ENCODE results near the gene RBM3. TPM values are rescaled to one million over a fixed set of nuclear protein-coding genes. Genes with fewer than 3 reads are reported as not detected.
A peak's percentile ranks its signal among the peaks of the same experiment; 100 is the strongest.

The RBM3 gene
- total and polyA plus RNA-seq, 11 donors, result 34.5 to 187 (median 111) TPM

GRCh38 chrX:48600226-48600625 lies 25.9 kb downstream of the RBM3 start:
- H3K27me3 ChIP-seq, result no peaks in the 10 kb centered on the region
- intact Hi-C loops (cut with DNase I), result loop anchor here in 1 of 10 donors (10.0 kb wide), 1 partner anchor 475 kb away; the partner anchor contains the start of genes PRAF2 and WDR45
- peak in 1 of 5 donors; percentile 27 for DNase-seq
- ATAC-seq, result no peak
- no peak overlapping the region for H3K4me3 ChIP-seq
- no peaks in the 10 kb centered on the region for H3K9me3 ChIP-seq
- H3K36me3 ChIP-seq, result peaks cover 0 to 61% (median 59%) of the 10 kb centered on the region in 9 donors
- H3K27ac ChIP-seq, result no peak overlapping the region
- WGBS, 4 donors, result 89 to 91% (median 90%) methylated on average over 10 to 19 of the region's 19 CpGs
- peaks cover 0 to 12% (median 3%) of the 10 kb centered on the region in 12 donors for H3K4me1 ChIP-seq
- TF ChIP-seq, protein P1, sequence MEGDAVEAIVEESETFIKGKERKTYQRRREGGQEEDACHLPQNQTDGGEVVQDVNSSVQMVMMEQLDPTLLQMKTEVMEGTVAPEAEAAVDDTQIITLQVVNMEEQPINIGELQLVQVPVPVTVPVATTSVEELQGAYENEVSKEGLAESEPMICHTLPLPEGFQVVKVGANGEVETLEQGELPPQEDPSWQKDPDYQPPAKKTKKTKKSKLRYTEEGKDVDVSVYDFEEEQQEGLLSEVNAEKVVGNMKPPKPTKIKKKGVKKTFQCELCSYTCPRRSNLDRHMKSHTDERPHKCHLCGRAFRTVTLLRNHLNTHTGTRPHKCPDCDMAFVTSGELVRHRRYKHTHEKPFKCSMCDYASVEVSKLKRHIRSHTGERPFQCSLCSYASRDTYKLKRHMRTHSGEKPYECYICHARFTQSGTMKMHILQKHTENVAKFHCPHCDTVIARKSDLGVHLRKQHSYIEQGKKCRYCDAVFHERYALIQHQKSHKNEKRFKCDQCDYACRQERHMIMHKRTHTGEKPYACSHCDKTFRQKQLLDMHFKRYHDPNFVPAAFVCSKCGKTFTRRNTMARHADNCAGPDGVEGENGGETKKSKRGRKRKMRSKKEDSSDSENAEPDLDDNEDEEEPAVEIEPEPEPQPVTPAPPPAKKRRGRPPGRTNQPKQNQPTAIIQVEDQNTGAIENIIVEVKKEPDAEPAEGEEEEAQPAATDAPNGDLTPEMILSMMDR (IDR thresholded peaks at IDR 0.05), result no peak
- TF ChIP-seq POLR2A (IDR thresholded peaks at IDR 0.05), result no peak

DNA sequence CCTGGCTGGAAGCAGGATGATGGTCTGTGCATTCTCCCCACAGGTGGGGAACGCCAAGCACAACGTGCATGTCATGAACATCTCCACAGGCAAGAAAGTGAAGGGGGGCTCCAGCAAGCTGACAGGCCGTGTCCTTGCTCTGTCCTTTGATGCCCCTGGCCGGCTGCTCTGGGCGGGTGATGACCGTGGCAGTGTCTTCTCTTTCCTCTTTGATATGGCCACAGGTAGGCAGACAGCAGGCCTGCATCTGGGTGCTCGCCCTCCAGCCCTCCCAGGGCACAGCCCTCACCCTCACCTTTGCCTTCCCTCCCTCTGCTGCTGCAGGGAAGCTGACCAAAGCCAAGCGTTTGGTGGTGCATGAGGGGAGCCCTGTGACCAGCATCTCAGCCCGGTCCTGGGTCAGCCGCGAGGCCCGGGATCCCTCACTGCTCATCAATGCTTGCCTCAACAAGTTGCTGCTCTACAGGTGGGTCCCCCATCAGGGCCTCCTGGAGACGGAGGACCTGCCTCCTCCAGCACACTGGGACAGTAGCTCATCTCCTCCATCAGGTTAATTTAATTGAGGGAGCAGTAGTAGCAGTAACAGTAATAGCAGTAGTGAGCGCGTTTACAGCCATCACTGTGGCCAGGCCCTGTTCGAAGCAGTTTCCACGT lies 27.6 kb downstream of the RBM3 start:
- no peak for ATAC-seq
- Histone ChIP-seq H3K4me1 (peaks cover 0 to 11% (median 3%) of the 10 kb centered on the region in 12 donors), H3K27me3 (no peaks in the 10 kb centered on the region), H3K9me3 (no peaks in the 10 kb centered on the region), H3K27ac (no peak overlapping the region), H3K36me3 (peaks cover 0 to 67% (median 60%) of the 10 kb centered on the region in 9 donors), H3K4me3 (no peak overlapping the region)
- DNase-seq, result no peak
- WGBS, 4 donors, result 75 to 83% (median 80%) methylated on average over 16 to 17 of the region's 17 CpGs
- TF ChIP-seq, protein P1 (IDR thresholded peaks at IDR 0.05), result no peak
- TF ChIP-seq POLR2A (IDR thresholded peaks at IDR 0.05), result no peak
- intact Hi-C loops (cut with DNase I), result loop anchor here in 1 of 10 donors (10.0 kb wide), 1 partner anchor 473 kb away; the partner anchor contains the start of genes PRAF2 and WDR45

DNA sequence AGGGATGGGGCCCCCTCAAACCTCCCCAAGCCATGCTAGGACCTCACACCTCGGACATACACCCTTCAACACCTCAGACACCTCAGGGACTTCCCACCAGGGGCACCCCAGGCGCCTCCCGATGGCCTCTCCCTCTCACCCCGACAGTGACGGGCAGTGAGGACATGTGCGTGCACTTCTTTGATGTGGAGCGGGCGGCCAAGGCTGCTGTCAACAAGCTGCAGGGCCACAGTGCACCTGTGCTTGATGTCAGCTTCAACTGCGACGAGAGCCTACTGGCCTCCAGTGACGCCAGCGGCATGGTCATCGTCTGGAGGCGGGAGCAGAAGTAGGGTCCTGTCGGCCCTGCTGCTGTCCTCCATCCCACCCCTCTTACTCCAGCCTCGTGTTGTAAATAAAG lies 30.4 kb downstream of the RBM3 start:
- no peak overlapping the region for H3K4me3 ChIP-seq
- no peaks in the 10 kb centered on the region for H3K27me3 ChIP-seq
- peaks cover 0 to 56% (median 49%) of the 10 kb centered on the region in 9 donors for H3K36me3 ChIP-seq
- WGBS, 4 donors, result 89 to 93% (median 91%) methylated on average over 8 to 16 of the region's 16 CpGs
- no peak for ATAC-seq
- intact Hi-C loops (cut with DNase I), result loop anchor here in 1 of 10 donors (10.0 kb wide), 1 partner anchor 470 kb away; the partner anchor contains the start of genes PRAF2 and WDR45
- DNase-seq, result no peak
- H3K27ac ChIP-seq, result no peak overlapping the region
- no peaks in the 10 kb centered on the region for H3K4me1 ChIP-seq
- TF ChIP-seq, protein P1 (IDR thresholded peaks at IDR 0.05), result no peak
- no peak for TF ChIP-seq POLR2A (IDR thresholded peaks at IDR 0.05)
- H3K9me3 ChIP-seq, result no peaks in the 10 kb centered on the region

DNA sequence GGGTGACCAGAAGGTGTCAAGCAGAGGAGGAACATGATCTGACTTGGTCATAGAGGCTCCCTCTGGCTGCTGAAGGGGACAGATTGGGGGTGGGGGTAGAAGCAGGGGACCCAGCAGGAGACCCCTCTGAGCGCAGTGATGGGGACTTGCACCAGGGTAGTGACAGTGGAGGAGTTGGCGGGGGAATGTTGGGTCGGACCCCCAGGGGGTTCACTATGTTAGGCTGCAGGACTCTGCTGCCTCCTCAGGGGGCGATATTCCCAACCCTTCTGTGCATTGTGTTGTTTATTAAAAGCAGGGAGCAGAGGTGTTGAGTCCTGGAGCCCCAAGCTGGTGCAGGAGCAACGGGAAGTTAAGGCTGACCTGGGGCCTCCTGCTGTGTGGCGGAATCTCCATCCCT lies 31.8 kb downstream of the RBM3 start:
- H3K4me3 ChIP-seq, result no peak overlapping the region
- 73 to 86% (median 77%) methylated on average over 6 of the region's 6 CpGs for WGBS, 4 donors
- TF ChIP-seq, protein P1 (IDR thresholded peaks at IDR 0.05), result peak in 1 of 12 donors; percentile 5
- TF ChIP-seq POLR2A (IDR thresholded peaks at IDR 0.05), result no peak
- no peak overlapping the region for H3K27ac ChIP-seq
- intact Hi-C loops (cut with DNase I), result loop anchor here in 1 of 10 donors (10.0 kb wide), 1 partner anchor 469 kb away; the partner anchor contains the start of genes PRAF2 and WDR45
- no peaks in the 10 kb centered on the region for H3K4me1 ChIP-seq
- DNase-seq (no peak), ATAC-seq (peak in 1 of 4 donors; percentile 10)
- H3K27me3 ChIP-seq, result no peaks in the 10 kb centered on the region
- H3K9me3 ChIP-seq, result no peaks in the 10 kb centered on the region
- H3K36me3 ChIP-seq, result peaks cover 0 to 44% (median 38%) of the 10 kb centered on the region in 9 donors

All from heart left ventricle (tissue), 16 donors.